ENCODE results near the gene DGKI. TPM values are rescaled to one million over a fixed set of nuclear protein-coding genes. Genes with fewer than 3 reads are reported as not detected.

DGKI gene
- total and polyA plus RNA-seq, 2 donors (not counting 1 experiment from before 2014, with no cell fraction given): not detected

DNA sequence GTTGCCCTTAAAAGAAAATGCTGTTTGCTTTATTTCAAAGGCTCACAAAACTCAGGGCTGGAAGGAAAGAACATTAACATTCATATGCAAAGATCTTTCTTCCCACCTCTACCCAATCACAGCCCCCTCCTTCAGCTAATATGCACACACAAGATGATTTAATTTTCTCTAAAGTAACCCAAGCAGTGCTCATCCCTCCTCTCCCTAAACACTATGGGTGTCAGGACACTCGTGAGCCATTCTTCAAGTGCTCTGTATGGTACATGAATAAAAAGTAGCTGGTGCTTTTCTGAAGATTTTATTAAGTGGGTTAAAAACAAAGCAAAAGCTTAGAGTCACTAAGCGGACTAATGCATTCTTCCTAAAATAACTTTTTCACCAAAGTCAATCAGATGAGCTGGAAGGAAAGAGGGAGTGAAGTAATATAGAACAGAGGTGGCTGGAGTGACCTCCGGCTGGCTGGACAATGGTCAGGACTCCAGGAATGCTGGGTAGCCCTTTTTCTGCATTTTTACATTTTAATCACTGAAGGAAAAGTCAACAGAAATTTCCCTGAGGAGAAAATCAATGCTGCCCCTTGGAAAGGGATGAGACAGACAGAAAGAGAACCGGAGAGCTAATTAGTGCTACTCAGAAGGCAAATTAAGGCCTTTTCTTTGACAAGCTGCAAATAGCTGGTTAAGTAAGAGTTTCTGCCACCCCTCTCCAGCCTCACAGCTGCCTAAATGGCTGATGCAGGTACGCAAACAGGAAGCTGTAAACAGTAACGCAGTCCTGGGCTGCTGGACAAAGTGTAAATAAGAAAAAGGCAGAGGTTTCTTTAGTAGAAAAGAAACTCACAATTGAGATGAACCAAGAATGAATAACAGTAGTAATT lies 6.6 kb downstream of the DGKI start:
- CTCF ChIA-PET: no interaction called here
- WGBS (ENCODE audit: insufficient coverage): no CpG with 5 or more reads among the region's 6 CpGs

More for the DNA sequence above, 6.6 kb downstream of the DGKI start:
- H3K27ac ChIP-seq (ENCODE audit: low read length in 2 of 2): no peak overlapping the region
- no peaks in the 10 kb centered on the region for H3K4me1 ChIP-seq (ENCODE audit: control insufficient read depth in 2 of 2, insufficient read depth in 2 of 2, low read length in 2 of 2)
- DNase-seq: no peak
- H4K20me1 ChIP-seq (ENCODE audit: control insufficient read depth, insufficient read depth, low read length, poor library complexity, severe bottlenecking): no peaks in the 10 kb centered on the region
- H3K27me3 ChIP-seq (replicated peaks in 1 of 4; ENCODE audit: control extremely low read depth in 1 of 4, control insufficient read depth in 3 of 4, insufficient read depth in 4 of 4, low read length in 3 of 4): peaks cover 0 to 25% (median 15%) of the 10 kb centered on the region in 4 experiments
- no peak overlapping the region for H3K4me2 ChIP-seq (replicated peaks; ENCODE audit: low read depth, low read length, poor library complexity, severe bottlenecking)
- no peaks in the 10 kb centered on the region for H3K9me3 ChIP-seq (ENCODE audit: control extremely low read depth in 1 of 3, control insufficient read depth in 2 of 3, insufficient read depth in 1 of 3, low read length in 2 of 3)
- ATAC-seq (ENCODE audit: low read depth): no peak
- no peak overlapping the region for H3K4me3 ChIP-seq (ENCODE audit: control extremely low read depth in 1 of 5, extremely low read depth in 1 of 5, insufficient read depth in 1 of 5, low read depth in 2 of 5, low read length in 4 of 5)
- Mint-ChIP-seq H3K27me3 (peaks cover 59% of the 10 kb centered on the region), H3K4me3 (no peak overlapping the region), H3K9me3 (ENCODE audit: insufficient read depth) (no peaks in the 10 kb centered on the region), H3K27ac (no peak overlapping the region), H3K4me1 (no peaks in the 10 kb centered on the region)
- POLR2A ChIA-PET: no interaction called here
- no peaks in the 10 kb centered on the region for H3K36me3 ChIP-seq (replicated peaks in 1 of 2; ENCODE audit: control extremely low read depth in 1 of 2, control insufficient read depth in 1 of 2, extremely low read depth in 1 of 2, insufficient read depth in 2 of 2, low read length in 1 of 2)
- intact Hi-C loops (cut with micrococcal nuclease): no loop called here
- H3K79me2 ChIP-seq (ENCODE audit: control insufficient read depth, insufficient read depth, low read length): no peaks in the 10 kb centered on the region
- H2AFZ ChIP-seq (ENCODE audit: insufficient read depth, low read depth, low read length, poor library complexity, severe bottlenecking): no peak overlapping the region
- H3K9ac ChIP-seq (ENCODE audit: low read length): no peak overlapping the region
- no peak for TF ChIP-seq EZH2 (IDR thresholded peaks at IDR 0.05; ENCODE audit: borderline replicate concordance, insufficient read depth, low read depth, low read length, poor library complexity, severe bottlenecking)
- TF ChIP-seq, protein P1, sequence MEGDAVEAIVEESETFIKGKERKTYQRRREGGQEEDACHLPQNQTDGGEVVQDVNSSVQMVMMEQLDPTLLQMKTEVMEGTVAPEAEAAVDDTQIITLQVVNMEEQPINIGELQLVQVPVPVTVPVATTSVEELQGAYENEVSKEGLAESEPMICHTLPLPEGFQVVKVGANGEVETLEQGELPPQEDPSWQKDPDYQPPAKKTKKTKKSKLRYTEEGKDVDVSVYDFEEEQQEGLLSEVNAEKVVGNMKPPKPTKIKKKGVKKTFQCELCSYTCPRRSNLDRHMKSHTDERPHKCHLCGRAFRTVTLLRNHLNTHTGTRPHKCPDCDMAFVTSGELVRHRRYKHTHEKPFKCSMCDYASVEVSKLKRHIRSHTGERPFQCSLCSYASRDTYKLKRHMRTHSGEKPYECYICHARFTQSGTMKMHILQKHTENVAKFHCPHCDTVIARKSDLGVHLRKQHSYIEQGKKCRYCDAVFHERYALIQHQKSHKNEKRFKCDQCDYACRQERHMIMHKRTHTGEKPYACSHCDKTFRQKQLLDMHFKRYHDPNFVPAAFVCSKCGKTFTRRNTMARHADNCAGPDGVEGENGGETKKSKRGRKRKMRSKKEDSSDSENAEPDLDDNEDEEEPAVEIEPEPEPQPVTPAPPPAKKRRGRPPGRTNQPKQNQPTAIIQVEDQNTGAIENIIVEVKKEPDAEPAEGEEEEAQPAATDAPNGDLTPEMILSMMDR (IDR thresholded peaks at IDR 0.05): no peak

Measured in B cell (primary cell).